Measurements from ENCODE around the gene DMAC2. TPM values are rescaled to one million over a fixed set of nuclear protein-coding genes. Genes with fewer than 3 reads are reported as not detected.
"Not testable (repeated sequence)": the region's sequence is repeated elsewhere in the genome, so short reads cannot be mapped to it uniquely, and the experiment has no call there.

The DMAC2 gene
- polyA plus RNA-seq, 1 of the 3 experiments (the other 2 are of a cell fraction), result 71.4 TPM

DNA sequence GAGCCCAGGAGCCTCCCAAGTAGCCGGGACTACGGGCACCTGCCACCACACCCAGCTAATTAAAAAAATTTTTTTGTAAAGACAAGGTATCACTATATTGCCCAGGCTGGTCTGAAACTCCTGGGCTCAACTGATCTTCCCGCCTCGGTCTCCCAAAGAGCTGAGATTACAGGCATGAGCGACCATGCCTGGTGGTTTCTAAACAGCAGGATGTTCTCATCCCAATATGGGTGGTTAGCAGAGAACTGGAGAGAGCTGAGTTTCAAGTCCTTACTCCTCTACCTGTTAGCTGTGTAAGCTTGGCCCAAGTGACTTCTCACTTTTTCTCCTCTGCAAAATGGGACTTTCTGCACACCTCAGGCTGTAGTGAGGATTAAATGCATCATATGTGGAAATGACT is 55.4 kb downstream of the DMAC2 start (continued):
- no peak for TF ChIP-seq CTCF (IDR thresholded peaks at IDR 0.05)
- TF ChIP-seq, protein P1, sequence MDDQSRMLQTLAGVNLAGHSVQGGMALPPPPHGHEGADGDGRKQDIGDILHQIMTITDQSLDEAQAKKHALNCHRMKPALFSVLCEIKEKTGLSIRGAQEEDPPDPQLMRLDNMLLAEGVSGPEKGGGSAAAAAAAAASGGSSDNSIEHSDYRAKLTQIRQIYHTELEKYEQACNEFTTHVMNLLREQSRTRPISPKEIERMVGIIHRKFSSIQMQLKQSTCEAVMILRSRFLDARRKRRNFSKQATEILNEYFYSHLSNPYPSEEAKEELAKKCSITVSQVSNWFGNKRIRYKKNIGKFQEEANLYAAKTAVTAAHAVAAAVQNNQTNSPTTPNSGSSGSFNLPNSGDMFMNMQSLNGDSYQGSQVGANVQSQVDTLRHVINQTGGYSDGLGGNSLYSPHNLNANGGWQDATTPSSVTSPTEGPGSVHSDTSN (IDR thresholded peaks at IDR 0.05), result no peak

- H3K27ac ChIP-seq (ENCODE audit: low read depth in 2 of 2, low read length in 1 of 2); H3K79me2 ChIP-seq (ENCODE audit: insufficient read depth); H3K4me3 ChIP-seq (ENCODE audit: low read depth in 2 of 2, low read length in 1 of 2); H3K4me1 ChIP-seq (ENCODE audit: control insufficient read depth in 1 of 2, insufficient read depth in 2 of 2, low read depth in 1 of 2, low read length in 1 of 2); H3K36me3 ChIP-seq (replicated peaks in 1 of 2; ENCODE audit: control insufficient read depth in 1 of 2, insufficient read depth in 2 of 2, low read length in 1 of 2); H3K9ac ChIP-seq; H3K27me3 ChIP-seq (ENCODE audit: insufficient read depth); DNase-seq; H4K20me1 ChIP-seq (ENCODE audit: insufficient read depth); H3K4me2 ChIP-seq; CTCF ChIA-PET; H2AFZ ChIP-seq (ENCODE audit: low read depth); H3K9me2 ChIP-seq; H3K9me3 ChIP-seq: not testable (repeated sequence)
- H3F3A ChIP-seq (replicated peaks; ENCODE audit: insufficient read depth), result peaks cover 20% of the 10 kb centered on the region
- 94% methylated on average over 8 of the region's 8 CpGs for WGBS (ENCODE audit: low lambda C conversion rate)
- POLR2A ChIA-PET, result interaction anchor here (0.6 kb wide), 1 partner anchor 12 kb away, joined by 3 read pairs; no protein-coding TSS in a partner anchor
Measured at GRCh38 chr19:41381536-41381935, 58.2 kb downstream of the DMAC2 start.

Small RNA genes within 50 kb of the gene (small RNA-seq; reads per million reads assigned to genes)
- 0 reads per million in 7 experiments for gene RF00017

Other genes with a start within 250 kb of the DMAC2 start
- 0.50 and 0.67 TPM in 2 replicates for gene CYP2S1, start 246.7 kb downstream of the DMAC2 start, polyA plus RNA-seq (2012; rRNA removed)
- 78.8 and 82.6 TPM in 2 replicates for gene AXL, start 220.7 kb downstream of the DMAC2 start, polyA plus RNA-seq (2012; rRNA removed)
- gene HNRNPUL1, start 175.5 kb downstream of the DMAC2 start, polyA plus RNA-seq (2012; rRNA removed), result 34.2 and 41.5 TPM in 2 replicates
- 8.7 and 9.6 TPM in 2 replicates for gene CCDC97, start 129.7 kb downstream of the DMAC2 start, polyA plus RNA-seq (2012; rRNA removed)
- 13.5 and 25.5 TPM in 2 replicates for gene TGFB1, start 86.0 kb downstream of the DMAC2 start, polyA plus RNA-seq (2012; rRNA removed)
- gene B9D2, start 75.8 kb downstream of the DMAC2 start, polyA plus RNA-seq (2012; rRNA removed), result 9.0 and 13.3 TPM in 2 replicates
- 5.1 and 5.7 TPM in 2 replicates for gene TMEM91, start 63.4 kb downstream of the DMAC2 start, polyA plus RNA-seq (2012; rRNA removed)
- gene EXOSC5, start 42.6 kb downstream of the DMAC2 start, polyA plus RNA-seq (2012; rRNA removed), result 71.3 and 74.1 TPM in 2 replicates
- 16.3 and 30.9 TPM in 2 replicates for gene BCKDHA, start 42.1 kb downstream of the DMAC2 start, polyA plus RNA-seq (2012; rRNA removed)
- gene B3GNT8, start 12.5 kb downstream of the DMAC2 start, polyA plus RNA-seq (2012; rRNA removed), result not detected in 2 replicates
- not detected in 2 replicates for gene ERICH4, start 3.2 kb upstream of the DMAC2 start, polyA plus RNA-seq (2012; rRNA removed)
- gene CEACAM21, start 136.3 kb upstream of the DMAC2 start, polyA plus RNA-seq (2012; rRNA removed), result not detected in 2 replicates
- not detected in 2 replicates for gene CEACAM4, start 187.2 kb upstream of the DMAC2 start, polyA plus RNA-seq (2012; rRNA removed)
- gene CEACAM7, start 248.4 kb upstream of the DMAC2 start, polyA plus RNA-seq (2012; rRNA removed), result not detected in 2 replicates